Endothelial cell (in vitro differentiated cells): ENCODE measurements around the gene PAOX. TPM values are rescaled to one million over a fixed set of nuclear protein-coding genes. Genes with fewer than 3 reads are reported as not detected.
A peak's percentile ranks its signal among the peaks of the same experiment; 100 is the strongest.

Experiments
- DNase-seq: peaks from one replicate; pipeline ENCODE4 v3.0.0; 2021; ENCODE audit warnings: low spot score
- H3K27ac Mint-ChIP-seq: one replicate; pipeline ENCODE4 v1.8.0; 2021; ENCODE audit warnings: mixed read lengths, inconsistent platforms; ENCODE audit not compliant: unreplicated experiment
- H3K27me3 Mint-ChIP-seq: one replicate; pipeline ENCODE4 v1.8.0; 2021; ENCODE audit warnings: mild to moderate bottlenecking, moderate library complexity, mixed read lengths, inconsistent platforms; ENCODE audit not compliant: unreplicated experiment
- H3K36me3 Mint-ChIP-seq: one replicate; pipeline ENCODE4 v1.8.0; 2021; ENCODE audit warnings: mild to moderate bottlenecking, low read depth, mixed read lengths, inconsistent platforms; ENCODE audit not compliant: unreplicated experiment
- H3K4me1 Mint-ChIP-seq: one replicate; pipeline ENCODE4 v1.8.0; 2021; ENCODE audit warnings: mild to moderate bottlenecking, mixed read lengths, inconsistent platforms; ENCODE audit not compliant: unreplicated experiment
- H3K4me3 Mint-ChIP-seq: one replicate; pipeline ENCODE4 v1.8.0; 2021; ENCODE audit warnings: mild to moderate bottlenecking, mixed read lengths, inconsistent platforms; ENCODE audit not compliant: unreplicated experiment
- H3K9me3 Mint-ChIP-seq: one replicate; pipeline ENCODE4 v1.8.0; 2021; ENCODE audit warnings: mixed read lengths, inconsistent platforms; ENCODE audit not compliant: unreplicated experiment
- CTCF ChIP-seq: fragments of 200-600 bp; sonication (generic); IDR thresholded peaks from one replicate; pipeline ENCODE4 v1.5.0; 2021; ENCODE audit warnings: antibody characterized with exemption; ENCODE audit not compliant: unreplicated experiment
- total RNA-seq: library from RNA; stranded (reverse); fragmentation: NEBNext Ultra II Directional; extraction: Animal tissue kit (Norgen Biotek cat#: 25700); gene quantifications from one replicate; pipeline ENCODE4 v1.2.1, GENCODE V29; 2021; ENCODE audit not compliant: unreplicated experiment

PAOX gene
- total RNA-seq, 1 donor from 2014 or later = 6.6 TPM

GRCh38 chr10:133368153-133368552 is 10.9 kb upstream of the PAOX start:
- Mint-ChIP-seq H3K27me3 (peaks cover 3% of the 10 kb centered on the region), H3K27ac (no peak overlapping the region), H3K9me3 (no peaks in the 10 kb centered on the region), H3K4me1 (peaks cover 2% of the 10 kb centered on the region), H3K36me3 (peaks cover 27% of the 10 kb centered on the region), H3K4me3 (no peak overlapping the region)
- no peak for DNase-seq
- no peak for TF ChIP-seq CTCF

- peak overlapping the region; percentile 5 for H3K27ac Mint-ChIP-seq
- no peak for DNase-seq
- H3K9me3 Mint-ChIP-seq = no peaks in the 10 kb centered on the region
- no peak for TF ChIP-seq CTCF
- peak overlapping the region; percentile 47 for H3K4me3 Mint-ChIP-seq
- peaks cover 18% of the 10 kb centered on the region for H3K36me3 Mint-ChIP-seq
- H3K4me1 Mint-ChIP-seq = peaks cover 4% of the 10 kb centered on the region
- H3K27me3 Mint-ChIP-seq = peaks cover 11% of the 10 kb centered on the region
Observed at GRCh38 chr10:133370030-133370786, 8.9 kb upstream of the PAOX start.

- TF ChIP-seq CTCF = no peak
- H3K4me3 Mint-ChIP-seq = no peak overlapping the region
- peaks cover 17% of the 10 kb centered on the region for H3K36me3 Mint-ChIP-seq
- H3K9me3 Mint-ChIP-seq = no peaks in the 10 kb centered on the region
- no peak overlapping the region for H3K27ac Mint-ChIP-seq
- peaks cover 4% of the 10 kb centered on the region for H3K4me1 Mint-ChIP-seq
- DNase-seq = no peak
- peaks cover 23% of the 10 kb centered on the region for H3K27me3 Mint-ChIP-seq
Observed at GRCh38 chr10:133372507-133372906, 6.6 kb upstream of the PAOX start.

GRCh38 chr10:133373174-133374090 is 5.6 kb upstream of the PAOX start, which contains the start of gene ECHS1:
ECHS1 (minus strand) TSS chr10:133373354; CDS start chr10:133373333, 21 bp downstream.
- H3K4me3 Mint-ChIP-seq = peak within 1 kb of the TSS; percentile 92
- H3K4me1 Mint-ChIP-seq = peaks cover 4% of the 10 kb centered on the region
- peak; percentile 99 for DNase-seq
- peaks cover 23% of the 10 kb centered on the region for H3K27me3 Mint-ChIP-seq
- H3K9me3 Mint-ChIP-seq = no peaks in the 10 kb centered on the region
- H3K36me3 Mint-ChIP-seq = peaks cover 12% of the 10 kb centered on the region
- H3K27ac Mint-ChIP-seq = no peak within 1 kb of the TSS
- no peak for TF ChIP-seq CTCF
